SK-N-SH (cell line): Measurements from ENCODE around the gene MACROD2. TPM values are rescaled to one million over a fixed set of nuclear protein-coding genes. Genes with fewer than 3 reads are reported as not detected.

Experiments used
- CTCF ChIA-PET: fragments of 300-600, 350-600 bp; formaldehyde crosslinking; extraction: SDS; loops from one replicate; lab custom pipeline; 2021; lab: Yijun Ruan, JAX
- POLR2A ChIA-PET: fragments of 350-600 bp; sonication (Branson Sonifier 250); formaldehyde crosslinking; extraction: SDS; loops from one replicate; lab custom pipeline; 2020; ENCODE audit warnings: antibody characterized with exemption, inconsistent platforms; lab: Yijun Ruan, JAX
- DNase-seq: peaks from one replicate; pipeline ENCODE4 v3.0.0; 2012
- H2AFZ ChIP-seq: fragments of 200-600 bp; sonication (generic); 2 replicates; pipeline ENCODE4 v1.8.1; 2016; ENCODE audit warnings: antibody characterized with exemption, mild to moderate bottlenecking, low read depth
- H3F3A ChIP-seq: fragments of 200-600 bp; sonication (generic); replicated peaks from 2 replicates; pipeline ENCODE3; 2016; ENCODE audit warnings: antibody characterized with exemption, mild to moderate bottlenecking; ENCODE audit not compliant: insufficient read depth
- H3K27ac ChIP-seq, 2 experiments: fragments of 200-500 bp in 1 of 2; fragments of 200-600 bp in 1 of 2; sonication (Bioruptor generic) in 1 of 2; sonication (generic), shearing (Covaris generic) in 1 of 2; 2 replicates each; pipeline versions ENCODE4 v1.5.1 to v1.6.1; 2014 to 2016; ENCODE audit warnings: low read depth in 2 of 2, inconsistent platforms in 1 of 2, low read length in 1 of 2, mild to moderate bottlenecking in 1 of 2, mixed read lengths in 1 of 2
- H3K27me3 ChIP-seq: fragments of 200-600 bp; sonication (generic), shearing (Covaris generic); 2 replicates; pipeline ENCODE4 v1.6.1; 2016; ENCODE audit warnings: mixed run types; ENCODE audit not compliant: insufficient read depth
- H3K36me3 ChIP-seq, 2 experiments: fragments of 200-500 bp in 1 of 2; fragments of 200-600 bp in 1 of 2; sonication (Bioruptor generic) in 1 of 2; sonication (generic) in 1 of 2; replicated peaks in 1 of 2; 2 replicates each; pipeline versions ENCODE3 to v1.5.1; 2014 to 2016; ENCODE audit warnings: low read length in 1 of 2, mild to moderate bottlenecking in 1 of 2; ENCODE audit not compliant: insufficient read depth in 2 of 2, control insufficient read depth in 1 of 2
- H3K4me1 ChIP-seq, 2 experiments: fragments of 200-500 bp in 1 of 2; fragments of 200-600 bp in 1 of 2; sonication (Bioruptor generic) in 1 of 2; sonication (generic), shearing (Covaris generic) in 1 of 2; 2 replicates each; pipeline versions ENCODE4 v1.5.1 to v1.6.1; 2014 to 2016; ENCODE audit warnings: low read depth in 1 of 2, low read length in 1 of 2, mixed run types in 1 of 2; ENCODE audit not compliant: insufficient read depth in 2 of 2, control insufficient read depth in 1 of 2
- H3K4me2 ChIP-seq: fragments of 200-600 bp; sonication (generic), shearing (Covaris generic); 2 replicates; pipeline ENCODE4 v1.6.1; 2017; ENCODE audit warnings: mixed run types
- H3K4me3 ChIP-seq, 2 experiments: fragments of 200-500 bp in 1 of 2; fragments of 200-600 bp in 1 of 2; sonication (Bioruptor generic) in 1 of 2; sonication (generic), shearing (Covaris generic) in 1 of 2; 2 replicates each; pipeline versions ENCODE4 v1.5.1 to v1.8.1; 2014 to 2016; ENCODE audit warnings: low read depth in 2 of 2, inconsistent platforms in 1 of 2, low read length in 1 of 2, mild to moderate bottlenecking in 1 of 2, mixed read lengths in 1 of 2, moderate library complexity in 1 of 2
- H3K79me2 ChIP-seq: fragments of 200-600 bp; sonication (generic); 2 replicates; pipeline ENCODE4 v1.8.1; 2017; ENCODE audit warnings: mild to moderate bottlenecking; ENCODE audit not compliant: insufficient read depth
- H3K9ac ChIP-seq: fragments of 200-600 bp; sonication (generic); 2 replicates; pipeline ENCODE4 v1.6.1; 2017; ENCODE audit warnings: mixed run types
- H3K9me2 ChIP-seq: fragments of 200-600 bp; sonication (generic); 2 replicates; pipeline ENCODE4 v1.6.1; 2017; ENCODE audit warnings: mixed run types
- H3K9me3 ChIP-seq: fragments of 200-600 bp; sonication (generic); 2 replicates; pipeline ENCODE4 v1.6.1; 2017; ENCODE audit warnings: mixed run types, mild to moderate bottlenecking, moderate library complexity
- H4K20me1 ChIP-seq: fragments of 200-600 bp; sonication (generic); 2 replicates; pipeline ENCODE4 v1.6.1; 2017; ENCODE audit warnings: mild to moderate bottlenecking, mixed run types; ENCODE audit not compliant: insufficient read depth
- CHD2 ChIP-seq: fragments of 150-350 bp; IDR thresholded peaks from 2 replicates; pipeline ENCODE4 v1.6.1; 2018; ENCODE audit warnings: low read length; ENCODE audit not compliant: partially characterized antibody
- CTCF ChIP-seq: fragments of 200-600 bp; sonication (generic); IDR thresholded peaks from 2 replicates; pipeline ENCODE4 v1.6.1; 2017; ENCODE audit warnings: antibody characterized with exemption, mild to moderate bottlenecking, moderate library complexity
- EP300 ChIP-seq, 2 experiments: IDR thresholded peaks; 2 replicates each; pipeline versions ENCODE4 v1.4.0 to v1.6.1; 2012; ENCODE audit warnings: borderline replicate concordance in 1 of 2, low read depth in 1 of 2, low read length in 1 of 2
- EZH2phosphoT487 ChIP-seq: fragments of 200-600 bp; sonication (generic); IDR thresholded peaks from 2 replicates; pipeline ENCODE4 v1.6.1; 2017; ENCODE audit warnings: low read depth, mixed run types, mild to moderate bottlenecking, antibody characterized with exemption, moderate library complexity, borderline replicate concordance
- FOSL2 ChIP-seq: IDR thresholded peaks from 2 replicates; pipeline ENCODE4 v1.4.0; 2012; ENCODE audit warnings: low read depth, mild to moderate bottlenecking, moderate library complexity, borderline replicate concordance
- GABPA ChIP-seq: IDR thresholded peaks from 2 replicates; pipeline ENCODE4 v1.4.0; 2012; ENCODE audit warnings: low read depth, mild to moderate bottlenecking
- JUND ChIP-seq: IDR thresholded peaks from 2 replicates; pipeline ENCODE4 v1.4.0; 2012
- NFIC ChIP-seq: IDR thresholded peaks from 2 replicates; pipeline ENCODE4 v1.4.0; 2012; ENCODE audit warnings: borderline replicate concordance
- NRF1 ChIP-seq: IDR thresholded peaks from 2 replicates; pipeline ENCODE4 v1.6.1; 2012; ENCODE audit warnings: low read depth, mild to moderate bottlenecking, low read length
- PBX3 ChIP-seq: IDR thresholded peaks from 2 replicates; pipeline ENCODE4; 2012
- RAD21 ChIP-seq: IDR thresholded peaks from 2 replicates; pipeline ENCODE4 v1.6.1; 2012; ENCODE audit warnings: mild to moderate bottlenecking, low read length
- REST ChIP-seq: IDR thresholded peaks from 2 replicates; pipeline ENCODE4 v1.6.1; 2012; ENCODE audit warnings: mild to moderate bottlenecking, low read depth, low read length, moderate library complexity
- RXRA ChIP-seq: IDR thresholded peaks from 2 replicates; pipeline ENCODE4 v1.4.0; 2012; ENCODE audit warnings: low read depth, mild to moderate bottlenecking, borderline replicate concordance
- SIN3A ChIP-seq: IDR thresholded peaks from 2 replicates; pipeline ENCODE4 v1.6.1; 2012; ENCODE audit warnings: low read depth, mild to moderate bottlenecking, low read length, moderate library complexity, borderline replicate concordance
- SMC3 ChIP-seq: IDR thresholded peaks from 2 replicates; pipeline ENCODE4 v1.6.1; 2012; ENCODE audit warnings: low read depth, low read length, improper control_type of control experiment
- TAF1 ChIP-seq: IDR thresholded peaks from 2 replicates; pipeline ENCODE4 v1.6.1; 2012; ENCODE audit warnings: low read depth, mild to moderate bottlenecking, low read length, moderate library complexity, borderline replicate concordance
- USF1 ChIP-seq: IDR thresholded peaks from 2 replicates; pipeline ENCODE4 v1.4.0; 2012; ENCODE audit warnings: low read depth, borderline replicate concordance
- YY1 ChIP-seq: IDR thresholded peaks from 2 replicates; pipeline ENCODE4 v1.4.0; 2012; ENCODE audit warnings: low read depth, mild to moderate bottlenecking
- ZBTB33 ChIP-seq: IDR thresholded peaks from 2 replicates; pipeline ENCODE4 v1.4.0; 2012; ENCODE audit warnings: low read depth, borderline replicate concordance
- WGBS: methylation state at CpG from one replicate; pipeline ENCODE4 v1.1.6; 2017; ENCODE audit warnings: low lambda C conversion rate; 5-methylcytosine and 5-hydroxymethylcytosine counted together
- polyA plus RNA-seq, 3 experiments: library from polyadenylated mRNA; depleted of rRNA; stranded (reverse); fragments of >200 nt; gene quantifications; 2 replicates each; pipeline ENCODE4 v1.2.3, GENCODE V29; 2012

The MACROD2 gene
- polyA plus RNA-seq, 1 of the 3 experiments (the other 2 are of a cell fraction), result 0.33 TPM

- ChIA-PET CTCF (no interaction called here), POLR2A (no interaction called here)
- H3K9me2 ChIP-seq, result no peaks in the 10 kb centered on the region
- no peak overlapping the region for H3K27ac ChIP-seq
- WGBS, result 89% methylated on average over 4 of the region's 4 CpGs
- no peak for DNase-seq
- H3K36me3 ChIP-seq, result no peaks in the 10 kb centered on the region
- no peak for TF ChIP-seq JUND
- TF ChIP-seq TAF1, result no peak
- TF ChIP-seq RXRA, result no peak
- no peak for TF ChIP-seq EP300 (IDR thresholded peaks at IDR 0.05; ENCODE audit: borderline replicate concordance in 1 of 2, low read depth in 1 of 2, low read length in 1 of 2)
- TF ChIP-seq NRF1, result no peak
- TF ChIP-seq USF1, result no peak
- TF ChIP-seq FOSL2, result no peak
- TF ChIP-seq EZH2phosphoT487, result no peak
- no peak for TF ChIP-seq SIN3A
- TF ChIP-seq SMC3, result no peak
- TF ChIP-seq NFIC, result no peak
- H3K9me3 ChIP-seq, result no peaks in the 10 kb centered on the region
- H3F3A ChIP-seq, result no peaks in the 10 kb centered on the region
- H3K4me1 ChIP-seq, result no peaks in the 10 kb centered on the region; a peak in 1 of 4 replicates
- H3K4me2 ChIP-seq, result no peak overlapping the region
- no peaks in the 10 kb centered on the region for H4K20me1 ChIP-seq
- H3K4me3 ChIP-seq, result no peak overlapping the region
- no peaks in the 10 kb centered on the region for H3K27me3 ChIP-seq
- no peak overlapping the region for H2AFZ ChIP-seq
- no peak overlapping the region for H3K9ac ChIP-seq
- no peaks in the 10 kb centered on the region for H3K79me2 ChIP-seq
Observed at GRCh38 chr20:14451458-14451857, 456.1 kb downstream of the MACROD2 start.

- ChIA-PET CTCF (no interaction called here), POLR2A (no interaction called here)
- Histone ChIP-seq H3K4me2 (no peak overlapping the region), H3F3A (no peaks in the 10 kb centered on the region), H3K9ac (no peak overlapping the region), H3K27ac (no peak overlapping the region), H3K36me3 (no peaks in the 10 kb centered on the region), H3K9me3 (no peaks in the 10 kb centered on the region), H4K20me1 (no peaks in the 10 kb centered on the region), H3K79me2 (no peaks in the 10 kb centered on the region), H2AFZ (no peak overlapping the region), H3K4me1 (no peaks in the 10 kb centered on the region; a peak in 1 of 4 replicates), H3K4me3 (no peak overlapping the region), H3K9me2 (no peaks in the 10 kb centered on the region), H3K27me3 (no peaks in the 10 kb centered on the region)
- 62% methylated on average over 3 of the region's 3 CpGs for WGBS
- no peak for DNase-seq
- TF ChIP-seq CHD2 (no peak), YY1 (no peak), CTCF (no peak), RXRA (no peak), GABPA (no peak), REST (no peak), SMC3 (no peak), EP300 (IDR thresholded peaks at IDR 0.05; ENCODE audit: borderline replicate concordance in 1 of 2, low read depth in 1 of 2, low read length in 1 of 2) (no peak), EZH2phosphoT487 (no peak), FOSL2 (no peak), ZBTB33 (no peak), RAD21 (no peak), PBX3 (no peak)
Observed at GRCh38 chr20:14453259-14453658, 457.9 kb downstream of the MACROD2 start.
